Smooth muscle cell (in vitro differentiated cells): ENCODE results near the gene EFNA5. TPM values are rescaled to one million over a fixed set of nuclear protein-coding genes. Genes with fewer than 3 reads are reported as not detected.

ENCODE experiments used
- DNase-seq: peaks from one replicate; lab custom pipeline; 2025; ENCODE audit not compliant: unreplicated experiment; lab: John Stamatoyannopoulos, UW
- H2AFZ ChIP-seq: fragments of 200-600 bp; sonication (generic); 2 replicates; pipeline ENCODE4 v1.6.0; 2016; ENCODE audit warnings: antibody characterized with exemption, low read depth, mild to moderate bottlenecking
- H3F3A ChIP-seq: fragments of 200-600 bp; sonication (generic); 2 replicates; pipeline ENCODE4 v1.6.0; 2017; ENCODE audit warnings: antibody characterized with exemption, low read depth
- H3K27ac ChIP-seq: fragments of 200-600 bp; sonication (generic); 2 replicates; pipeline ENCODE4 v1.5.1; 2016; ENCODE audit warnings: low read depth, mild to moderate bottlenecking
- H3K27me3 ChIP-seq: fragments of 200-600 bp; sonication (generic); 2 replicates; pipeline ENCODE4 v1.6.1; 2016; ENCODE audit warnings: low read depth, mild to moderate bottlenecking
- H3K36me3 ChIP-seq: fragments of 200-600 bp; sonication (generic); 2 replicates; pipeline ENCODE4 v1.5.1; 2016; ENCODE audit warnings: low read depth
- H3K4me1 ChIP-seq: fragments of 200-600 bp; sonication (generic); 2 replicates; pipeline ENCODE4 v1.5.1; 2016; ENCODE audit warnings: low read depth
- H3K4me2 ChIP-seq: fragments of 200-600 bp; sonication (generic); 2 replicates; pipeline ENCODE4 v1.6.0; 2016; ENCODE audit warnings: mild to moderate bottlenecking
- H3K4me3 ChIP-seq: fragments of 200-600 bp; sonication (generic); 2 replicates; pipeline ENCODE4 v1.5.1; 2016; ENCODE audit warnings: mild to moderate bottlenecking
- H3K79me2 ChIP-seq: fragments of 200-600 bp; sonication (generic); 2 replicates; pipeline ENCODE4 v1.6.0; 2016; ENCODE audit warnings: low read depth, mild to moderate bottlenecking
- H3K9ac ChIP-seq: fragments of 200-600 bp; sonication (generic); 2 replicates; pipeline ENCODE4 v1.6.0; 2016; ENCODE audit warnings: low read depth
- H3K9me3 ChIP-seq: fragments of 200-600 bp; sonication (generic); replicated peaks from 2 replicates; pipeline ENCODE4 v1.5.1; 2016; ENCODE audit warnings: low read depth
- H4K20me1 ChIP-seq: fragments of 200-600 bp; sonication (generic); 2 replicates; pipeline ENCODE4 v1.6.0; 2016; ENCODE audit warnings: low read depth
- WGBS: methylation state at CpG from one replicate; pipeline ENCODE4 v1.1.7; 2016; ENCODE audit warnings: low lambda C conversion rate; 5-methylcytosine and 5-hydroxymethylcytosine counted together
- polyA plus RNA-seq: library from polyadenylated mRNA; unstranded; fragments of >200 nt; fragmentation: Nextera tagmentation; extraction: Ambion mirVana; gene quantifications from 2 replicates; pipeline ENCODE4 v1.2.1, GENCODE V29; 2016
- total RNA-seq: library from RNA; depleted of rRNA; stranded (reverse); fragments of >200 nt; gene quantifications from 2 replicates; pipeline ENCODE4 v1.2.3, GENCODE V29; 2014
- TF ChIP-seq, protein P1 (sequence below): fragments of 200-600 bp; sonication (generic); IDR thresholded peaks from 2 replicates; pipeline ENCODE4 v1.5.1; 2017; ENCODE audit warnings: borderline replicate concordance, mild to moderate bottlenecking, antibody characterized with exemption; ENCODE audit not compliant: insufficient read depth, poor library complexity, severe bottlenecking

The EFNA5 gene
- total and polyA plus RNA-seq, 2 experiments from 2014 or later = 0.32 to 8.8 TPM

DNA sequence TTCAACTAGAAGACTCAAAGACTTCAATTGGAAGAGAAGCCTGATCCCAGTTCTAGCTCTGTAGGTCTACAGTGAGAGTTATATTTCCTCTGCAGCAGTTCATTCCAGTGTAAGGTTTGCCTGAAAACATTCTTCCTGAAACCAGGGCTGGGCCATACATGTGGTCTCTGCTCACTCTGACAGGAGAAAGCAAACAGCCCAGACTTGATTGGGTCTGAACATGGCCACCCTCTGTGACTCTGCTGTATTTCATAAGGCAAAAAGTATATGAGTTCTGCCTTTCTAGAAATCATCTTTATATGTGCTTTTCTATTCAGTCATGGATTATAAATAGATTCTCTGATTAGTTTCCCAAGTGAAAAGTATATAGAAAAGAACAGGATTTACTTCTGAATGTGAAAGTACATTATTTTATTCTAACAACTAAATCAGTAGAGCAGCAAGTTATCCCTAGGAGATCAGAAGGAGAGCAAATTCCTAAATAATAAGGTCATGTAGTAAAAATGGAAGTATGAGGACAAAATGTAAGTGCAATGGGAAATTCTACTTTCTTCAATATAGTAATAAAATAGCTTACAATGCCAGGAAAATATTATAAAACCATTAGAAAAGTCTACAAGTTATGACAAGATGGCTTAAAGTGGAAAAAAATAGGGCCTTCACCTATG lies 144.3 kb downstream of the EFNA5 start:
- no peaks in the 10 kb centered on the region for H3K27me3 ChIP-seq
- H3K4me2 ChIP-seq = peak overlapping the region; percentile 26
- peaks cover 9% of the 10 kb centered on the region for H3K4me1 ChIP-seq
- H3F3A ChIP-seq = no peaks in the 10 kb centered on the region
- H3K9ac ChIP-seq = no peak overlapping the region
- H3K79me2 ChIP-seq = no peaks in the 10 kb centered on the region
- no peaks in the 10 kb centered on the region for H4K20me1 ChIP-seq
- TF ChIP-seq, protein P1, sequence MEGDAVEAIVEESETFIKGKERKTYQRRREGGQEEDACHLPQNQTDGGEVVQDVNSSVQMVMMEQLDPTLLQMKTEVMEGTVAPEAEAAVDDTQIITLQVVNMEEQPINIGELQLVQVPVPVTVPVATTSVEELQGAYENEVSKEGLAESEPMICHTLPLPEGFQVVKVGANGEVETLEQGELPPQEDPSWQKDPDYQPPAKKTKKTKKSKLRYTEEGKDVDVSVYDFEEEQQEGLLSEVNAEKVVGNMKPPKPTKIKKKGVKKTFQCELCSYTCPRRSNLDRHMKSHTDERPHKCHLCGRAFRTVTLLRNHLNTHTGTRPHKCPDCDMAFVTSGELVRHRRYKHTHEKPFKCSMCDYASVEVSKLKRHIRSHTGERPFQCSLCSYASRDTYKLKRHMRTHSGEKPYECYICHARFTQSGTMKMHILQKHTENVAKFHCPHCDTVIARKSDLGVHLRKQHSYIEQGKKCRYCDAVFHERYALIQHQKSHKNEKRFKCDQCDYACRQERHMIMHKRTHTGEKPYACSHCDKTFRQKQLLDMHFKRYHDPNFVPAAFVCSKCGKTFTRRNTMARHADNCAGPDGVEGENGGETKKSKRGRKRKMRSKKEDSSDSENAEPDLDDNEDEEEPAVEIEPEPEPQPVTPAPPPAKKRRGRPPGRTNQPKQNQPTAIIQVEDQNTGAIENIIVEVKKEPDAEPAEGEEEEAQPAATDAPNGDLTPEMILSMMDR = no peak
- H3K36me3 ChIP-seq = no peaks in the 10 kb centered on the region
- no peaks in the 10 kb centered on the region for H3K9me3 ChIP-seq
- peak overlapping the region; percentile 19 for H2AFZ ChIP-seq
- H3K4me3 ChIP-seq = no peak overlapping the region
- H3K27ac ChIP-seq = peak overlapping the region; percentile 17
- DNase-seq = no peak

DNA sequence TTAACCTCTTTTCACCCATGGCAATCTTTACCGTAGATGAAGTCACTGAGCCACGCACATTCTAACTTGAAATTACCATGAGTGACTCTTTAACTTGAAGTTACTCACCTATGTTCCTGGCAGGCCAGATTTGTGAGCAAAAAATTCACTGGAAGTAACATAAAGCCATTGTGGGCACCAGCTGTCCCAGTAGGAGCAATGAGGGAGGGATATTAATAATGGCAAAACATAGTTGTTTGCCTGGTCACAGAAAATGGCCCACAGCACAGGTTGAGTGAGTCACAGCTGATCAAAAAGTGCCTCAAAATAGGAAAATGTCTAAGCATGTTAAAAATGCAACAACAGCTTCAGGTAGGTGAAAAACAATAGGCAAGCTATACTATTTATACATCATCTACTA lies 146.6 kb downstream of the EFNA5 start:
- no peaks in the 10 kb centered on the region for H3K9me3 ChIP-seq
- DNase-seq = no peak
- no peak overlapping the region for H2AFZ ChIP-seq
- TF ChIP-seq, protein P1 = no peak
- H3K4me3 ChIP-seq = no peak overlapping the region
- H4K20me1 ChIP-seq = no peaks in the 10 kb centered on the region
- peaks cover 24% of the 10 kb centered on the region for H3K4me1 ChIP-seq
- H3K79me2 ChIP-seq = no peaks in the 10 kb centered on the region
- peak overlapping the region; percentile 39 for H3K27ac ChIP-seq
- no peak overlapping the region for H3K4me2 ChIP-seq
- no peaks in the 10 kb centered on the region for H3K27me3 ChIP-seq
- H3K36me3 ChIP-seq = no peaks in the 10 kb centered on the region
- H3K9ac ChIP-seq = no peak overlapping the region
- peaks cover 9% of the 10 kb centered on the region for H3F3A ChIP-seq
- WGBS = 94% methylated on average over 2 of the region's 2 CpGs

DNA sequence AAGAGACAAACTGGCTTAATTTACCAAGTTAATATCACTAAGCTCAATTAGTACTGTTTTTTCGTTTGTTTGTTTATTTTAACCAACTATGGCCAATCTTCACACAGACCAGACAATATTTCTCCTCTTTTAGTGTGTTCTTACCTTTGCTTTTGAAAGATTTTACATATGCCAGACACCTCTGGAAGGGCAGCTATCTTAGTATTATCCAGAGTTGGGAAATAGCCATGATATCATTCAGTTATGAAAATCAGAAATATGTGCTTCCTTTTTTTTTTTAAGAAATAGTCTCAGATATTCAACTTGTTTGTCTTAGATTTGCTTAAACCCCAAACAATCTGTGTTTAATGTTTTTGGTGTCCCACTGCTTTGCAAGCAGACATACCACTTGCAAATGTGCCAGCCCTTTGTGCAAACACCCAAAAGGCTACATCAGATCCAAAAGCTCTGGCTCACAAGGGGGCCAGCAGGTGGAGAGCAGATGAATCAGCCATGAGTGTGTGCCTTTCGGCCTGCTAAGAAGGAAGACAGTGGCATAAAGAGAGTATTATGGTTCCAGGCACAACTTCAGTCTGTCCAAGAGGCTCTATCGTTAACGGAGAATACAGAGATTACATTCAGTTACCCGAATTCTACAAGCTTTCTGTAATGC lies 147.6 kb downstream of the EFNA5 start:
- Histone ChIP-seq H3K4me1 (peaks cover 32% of the 10 kb centered on the region), H3K36me3 (no peaks in the 10 kb centered on the region), H3K4me3 (no peak overlapping the region), H3K27ac (peak overlapping the region; percentile 39), H4K20me1 (no peaks in the 10 kb centered on the region), H2AFZ (no peak overlapping the region), H3F3A (peaks cover 10% of the 10 kb centered on the region), H3K9me3 (no peaks in the 10 kb centered on the region), H3K9ac (no peak overlapping the region), H3K27me3 (no peaks in the 10 kb centered on the region), H3K4me2 (no peak overlapping the region), H3K79me2 (no peaks in the 10 kb centered on the region)
- no peak for DNase-seq
- WGBS = 79% methylated on average over 5 of the region's 5 CpGs
- TF ChIP-seq, protein P1 = no peak
